Activated CD4-positive, alpha-beta T cell treated with anti-CD3 and anti-CD28 coated beads, Interleukin-2, Interleukin-6, amounts not matched to agents 100 ng/mL and 50 ng/mL, durations not matched to agents 16 hours and 8 hours (primary cell): Measurements from ENCODE around the gene NKAIN4.
A peak's percentile ranks its signal among the peaks of the same experiment; 100 is the strongest.

Experiments
- DNase-seq: peaks from one replicate; pipeline ENCODE4 v3.0.0-alpha.2; 2020

The NKAIN4 gene

DNA sequence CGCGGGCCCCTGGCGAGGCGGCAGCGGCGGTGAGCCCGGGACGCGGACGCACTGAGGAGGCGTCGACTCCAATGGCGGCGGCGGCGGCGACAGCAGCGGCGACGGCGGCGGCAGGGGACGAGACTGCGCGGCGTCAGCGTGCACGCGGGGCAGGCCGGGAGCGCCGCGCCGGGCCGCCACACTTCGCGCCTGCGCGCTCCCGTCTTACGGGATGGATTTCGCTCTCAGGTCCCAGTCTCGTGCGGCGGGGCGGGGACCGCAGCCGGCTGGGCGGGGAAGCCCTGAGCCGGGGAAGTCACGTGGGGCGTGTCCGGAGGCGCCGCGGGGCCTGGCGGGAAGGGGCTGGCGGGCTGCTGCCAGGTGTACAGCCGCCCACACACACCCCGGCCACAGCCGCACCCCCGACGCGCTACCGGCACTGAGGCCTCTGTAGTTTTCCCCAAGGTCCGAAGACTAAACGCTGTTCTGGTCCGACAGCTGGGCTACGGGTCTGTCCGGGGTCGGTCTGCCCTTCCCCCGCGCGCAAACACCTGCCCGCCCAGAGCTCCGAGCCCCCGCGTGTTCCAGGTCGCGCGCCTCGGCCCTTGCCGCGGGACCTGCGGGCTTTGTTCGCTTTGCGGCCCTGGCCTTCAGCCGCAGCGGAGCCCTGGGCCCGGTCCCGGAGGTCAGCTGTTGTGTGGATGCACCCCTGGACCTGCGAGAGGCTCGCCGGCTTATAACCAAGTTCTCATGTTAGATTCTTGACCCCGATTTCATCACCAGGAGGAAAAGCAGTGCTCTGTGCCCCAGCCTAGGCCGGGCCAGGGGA, 38.0 kb downstream of the NKAIN4 start, which contains the start of gene YTHDF1:
TSS of gene YTHDF1 (minus strand) at position 91 of the 808 bp plus-strand sequence. CDS start 239 bp downstream, outside the sequence.
- DNase-seq: peak; percentile 98

DNA sequence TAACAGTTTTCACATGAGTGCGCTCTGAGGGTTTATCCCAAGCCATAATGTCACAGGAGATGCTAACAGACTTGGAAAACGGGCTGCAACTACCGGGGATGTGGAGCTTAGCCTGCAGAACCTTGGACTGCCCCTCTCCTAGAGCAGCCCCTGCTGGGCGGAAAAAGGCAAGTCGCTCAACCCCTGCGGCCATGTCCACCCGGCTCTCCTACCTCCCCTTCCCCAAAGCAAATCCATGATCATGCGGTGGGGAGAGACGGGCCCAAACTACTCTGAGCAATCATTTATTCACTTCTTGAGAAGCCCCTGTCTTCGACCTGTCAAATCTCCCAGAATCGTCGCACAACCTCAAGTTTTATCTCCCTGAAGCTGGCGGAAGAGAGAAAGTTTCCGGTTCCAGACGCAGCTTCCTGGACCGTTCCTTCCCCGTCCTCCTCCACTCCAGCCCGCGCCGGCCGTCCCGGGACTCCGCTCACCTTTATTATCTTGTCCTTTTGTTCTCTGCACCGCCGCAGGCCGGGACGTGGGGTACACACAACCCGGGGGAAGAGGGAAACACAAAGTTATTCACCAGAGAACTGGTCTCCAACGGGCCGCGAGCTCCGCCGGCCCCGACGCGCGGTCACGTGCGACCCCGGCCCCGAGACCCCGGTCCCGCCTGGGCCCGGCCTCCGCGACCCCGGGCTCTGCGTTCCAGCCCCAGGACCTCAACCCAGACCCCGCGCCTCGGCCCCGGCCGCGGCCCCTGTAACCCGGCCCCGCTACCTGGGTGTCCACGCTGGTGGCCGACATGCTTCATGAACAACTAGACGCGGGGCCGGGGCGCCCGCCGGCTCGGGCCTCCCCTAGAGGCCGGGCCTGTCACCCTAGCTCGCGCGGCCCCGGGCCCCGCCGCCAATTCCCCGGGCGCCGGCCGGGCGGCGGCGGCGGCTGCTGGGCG, 38.9 kb downstream of the NKAIN4 start:
- DNase-seq: peak; percentile 31

DNA sequence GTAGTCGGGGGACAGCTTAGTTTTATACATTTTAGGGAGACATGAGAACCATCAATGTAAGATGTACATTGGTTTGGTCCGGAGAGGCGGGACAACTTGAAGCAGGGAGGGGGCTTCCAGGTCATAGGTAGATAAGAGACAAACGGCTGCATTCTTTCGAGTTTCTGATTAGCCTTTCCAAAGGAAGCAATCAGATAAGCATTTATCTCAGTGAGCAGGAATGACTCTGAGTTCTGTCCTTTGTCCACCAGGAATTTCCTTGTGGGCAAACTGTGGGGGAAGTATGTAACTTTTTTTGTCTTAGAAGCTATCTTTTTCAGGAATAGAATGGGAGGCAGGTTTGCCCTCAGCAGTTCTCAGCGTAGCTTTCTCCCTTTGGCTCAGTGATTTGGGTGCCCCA, 39.7 kb downstream of the NKAIN4 start:
- DNase-seq: no peak

DNA sequence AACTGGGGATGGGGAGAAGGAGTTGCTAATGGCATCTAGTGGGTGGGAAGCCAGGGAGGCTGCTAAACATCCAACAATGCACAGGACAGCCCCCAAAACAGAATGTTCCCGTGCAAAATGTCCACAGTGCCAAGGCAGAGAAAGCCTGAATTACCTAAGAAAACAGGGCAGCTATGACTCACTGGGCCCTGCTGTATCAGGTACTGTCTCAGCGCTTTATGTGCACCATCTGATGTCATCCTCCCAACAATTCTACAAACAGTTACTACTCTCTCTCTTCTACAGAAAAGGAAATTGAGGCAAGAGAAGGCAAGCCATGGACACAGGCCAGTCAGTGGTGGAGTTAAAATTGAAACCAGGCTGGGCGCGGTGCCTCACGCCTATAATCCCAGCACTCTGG, 41.5 kb downstream of the NKAIN4 start:
- DNase-seq: no peak

DNA sequence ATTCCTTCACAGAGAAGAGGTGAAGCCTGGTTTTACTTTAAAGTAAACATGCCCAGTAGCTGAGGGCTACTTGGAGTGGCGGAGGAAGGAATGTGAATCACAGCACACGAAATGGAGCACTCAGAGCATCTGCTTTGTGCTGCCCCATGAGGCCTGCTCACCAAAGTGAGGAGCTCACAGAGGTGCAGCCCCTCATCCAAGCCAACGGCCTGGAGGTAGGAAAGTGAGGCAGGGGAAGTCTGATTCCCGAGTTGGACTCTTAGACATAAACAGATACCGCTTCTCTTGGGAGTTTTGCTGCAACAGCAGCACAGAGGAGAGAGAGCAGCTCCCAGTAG, 41.9 kb downstream of the NKAIN4 start:
- no peak for DNase-seq

DNA sequence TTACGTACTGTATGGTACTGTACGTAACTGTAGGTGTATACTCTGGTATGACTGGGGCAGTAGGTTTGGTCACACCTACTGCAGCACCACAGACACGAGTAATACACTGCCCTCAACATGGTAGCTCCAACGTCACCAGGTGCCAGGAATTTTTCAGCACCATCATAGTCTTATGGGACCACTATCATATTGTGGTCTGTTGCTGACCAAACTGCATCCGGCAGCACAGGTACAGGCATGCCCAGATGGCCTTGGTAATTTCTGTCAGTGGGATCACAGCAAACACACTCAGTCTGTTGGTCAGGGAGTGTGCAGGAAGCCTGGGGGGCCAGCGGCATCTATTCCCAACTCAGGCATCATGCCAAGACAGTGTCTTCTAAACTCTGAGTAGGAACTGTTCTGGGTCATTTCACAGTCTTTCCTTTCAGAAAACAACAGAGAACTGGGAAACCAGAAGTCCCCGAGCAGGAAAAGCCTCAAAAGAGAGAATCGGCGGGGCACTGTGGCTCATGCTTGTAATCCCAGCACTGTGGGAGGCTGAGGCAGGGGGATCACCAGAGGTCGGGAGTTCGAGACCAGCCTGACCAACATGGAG, 44.2 kb downstream of the NKAIN4 start:
- no peak for DNase-seq

DNA sequence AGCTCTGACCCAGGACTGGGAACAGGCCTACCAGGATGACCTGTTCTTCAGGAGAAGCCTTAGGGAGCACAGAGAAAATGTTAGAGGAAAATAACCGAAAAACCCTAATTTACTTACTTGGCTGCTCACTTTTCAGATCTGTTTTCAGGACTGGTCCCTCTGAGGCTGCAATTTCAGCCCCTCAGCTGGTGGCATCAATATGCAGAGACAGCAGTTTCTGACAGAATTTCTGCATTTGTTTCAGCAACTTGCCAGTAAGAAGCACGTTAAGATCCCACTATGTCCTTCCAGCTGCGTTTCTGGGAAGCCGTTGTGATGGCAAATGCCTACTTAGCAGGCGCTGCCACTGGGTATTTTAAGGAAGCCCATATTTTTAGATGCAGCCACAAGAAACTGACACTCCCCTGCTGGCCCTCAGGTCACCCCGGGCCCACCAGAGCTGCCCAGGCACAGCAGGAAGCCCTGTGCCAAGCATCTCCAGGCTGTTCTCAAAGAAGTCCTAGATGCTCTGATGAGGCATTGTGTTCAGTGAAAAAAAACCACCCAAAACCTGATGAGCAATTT, 45.8 kb downstream of the NKAIN4 start:
- no peak for DNase-seq

DNA sequence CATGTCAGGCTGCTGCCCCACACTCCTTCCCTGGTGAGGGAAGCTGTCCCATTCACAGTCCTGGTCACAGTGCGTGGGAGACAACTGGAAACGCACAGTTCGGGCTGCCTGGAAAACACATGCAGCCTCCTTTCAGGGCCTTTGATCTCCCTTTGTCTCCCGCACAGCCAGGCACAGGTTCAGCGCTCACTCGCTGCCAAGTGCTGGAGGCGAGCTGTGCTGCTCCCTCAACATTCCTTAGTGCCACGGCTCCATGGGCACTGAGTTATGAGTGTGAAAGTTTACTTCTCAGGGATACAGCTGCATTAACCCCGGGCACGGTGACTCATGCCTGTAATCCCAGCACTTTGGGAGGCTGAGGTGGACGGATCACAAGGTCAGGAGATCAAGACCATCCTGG, 47.4 kb downstream of the NKAIN4 start:
- DNase-seq: no peak

DNA sequence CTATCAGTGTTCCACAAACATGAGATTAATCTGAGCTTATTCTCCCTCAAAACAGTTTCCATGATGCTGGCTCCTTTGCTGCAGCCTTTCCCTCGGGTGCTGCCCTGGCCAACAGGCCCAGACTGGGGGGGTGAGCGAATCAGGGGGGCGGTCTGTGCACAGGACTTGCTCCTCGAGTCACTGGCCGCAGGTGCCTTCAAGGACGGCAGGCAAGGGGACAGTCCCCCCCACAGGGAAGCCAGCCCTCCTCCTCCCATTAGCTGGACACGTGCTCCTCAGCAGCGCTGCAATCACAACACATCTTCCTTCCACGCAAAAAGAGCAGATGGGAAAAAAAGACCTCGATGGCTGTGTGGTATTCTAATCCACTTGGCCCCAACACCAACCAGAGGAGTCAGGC, 48.4 kb downstream of the NKAIN4 start:
- DNase-seq: no peak

DNA sequence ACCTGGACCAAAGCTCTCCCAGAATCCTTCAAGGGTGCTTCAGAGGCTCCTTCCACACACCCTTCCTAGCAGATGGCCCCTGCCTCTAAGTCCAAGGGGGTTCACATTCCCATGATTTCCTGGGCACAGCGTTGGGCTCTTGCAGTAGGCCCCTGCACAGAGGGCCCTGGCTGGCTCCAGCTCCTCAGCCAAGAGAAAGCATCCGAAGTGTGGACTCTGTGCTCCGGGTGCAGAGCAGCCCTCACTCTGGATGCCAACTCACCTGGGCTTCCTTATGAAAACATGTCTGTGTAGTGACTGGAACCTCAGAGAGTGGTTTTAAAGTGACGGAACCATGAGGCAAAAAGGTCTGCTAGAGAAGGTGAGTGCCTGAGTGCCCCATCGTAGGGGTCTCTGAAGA, 49.9 kb downstream of the NKAIN4 start:
- DNase-seq: no peak

DNA sequence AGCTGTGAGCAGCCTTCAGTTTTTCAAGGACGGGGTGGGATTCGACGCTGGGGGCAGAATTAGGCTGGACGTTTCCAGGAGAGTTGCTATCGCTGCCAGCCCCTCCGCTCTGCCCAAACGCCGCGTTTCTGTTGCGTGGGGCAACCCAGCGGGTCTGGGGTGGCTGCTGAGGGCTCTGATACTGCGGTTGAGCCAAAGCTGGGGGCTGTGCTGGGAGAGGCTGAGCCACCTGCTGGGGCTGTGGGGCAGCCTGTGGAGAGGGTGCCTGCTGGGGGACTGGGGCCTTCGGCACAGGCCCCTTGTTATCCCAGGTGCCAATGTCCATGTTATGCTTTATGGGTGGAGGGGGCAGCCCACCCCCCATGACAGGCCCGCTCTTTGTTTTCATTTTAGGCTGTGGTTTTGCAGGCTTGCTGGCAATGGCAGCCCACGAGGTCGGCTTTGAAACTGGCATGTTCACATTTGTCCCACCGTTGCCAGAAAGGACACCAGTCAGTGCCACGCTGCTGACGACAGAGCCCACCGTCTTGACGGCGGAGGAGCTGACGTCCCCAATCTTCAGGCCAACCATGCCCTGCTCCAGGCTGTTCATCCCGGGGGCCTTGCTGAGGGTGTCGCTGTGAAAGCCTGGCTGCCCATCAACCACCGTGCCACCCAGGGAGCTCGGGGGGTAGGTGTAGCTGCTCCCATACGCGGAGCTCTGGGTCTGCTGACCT, 51.3 kb downstream of the NKAIN4 start:
- DNase-seq: no peak

DNA sequence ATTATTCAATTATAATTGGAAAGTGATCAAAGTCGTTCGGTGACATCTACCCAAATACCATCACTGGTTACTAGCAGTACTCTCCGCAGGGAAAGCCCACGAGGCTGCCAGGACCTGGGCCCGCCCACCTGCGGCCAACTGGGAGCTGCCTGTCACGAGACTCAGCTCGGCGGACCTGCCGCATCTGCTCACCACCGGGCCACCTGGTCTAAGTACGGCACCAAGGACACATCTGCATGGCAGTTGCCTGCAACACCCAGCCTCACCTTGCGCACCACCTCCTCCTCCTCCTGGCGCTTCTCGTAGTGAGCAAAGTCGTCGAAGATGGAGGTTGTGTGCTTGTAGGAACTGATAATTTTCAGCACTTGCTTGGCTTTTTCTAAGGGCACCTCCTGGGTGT, 52.2 kb downstream of the NKAIN4 start:
- DNase-seq: no peak

DNA sequence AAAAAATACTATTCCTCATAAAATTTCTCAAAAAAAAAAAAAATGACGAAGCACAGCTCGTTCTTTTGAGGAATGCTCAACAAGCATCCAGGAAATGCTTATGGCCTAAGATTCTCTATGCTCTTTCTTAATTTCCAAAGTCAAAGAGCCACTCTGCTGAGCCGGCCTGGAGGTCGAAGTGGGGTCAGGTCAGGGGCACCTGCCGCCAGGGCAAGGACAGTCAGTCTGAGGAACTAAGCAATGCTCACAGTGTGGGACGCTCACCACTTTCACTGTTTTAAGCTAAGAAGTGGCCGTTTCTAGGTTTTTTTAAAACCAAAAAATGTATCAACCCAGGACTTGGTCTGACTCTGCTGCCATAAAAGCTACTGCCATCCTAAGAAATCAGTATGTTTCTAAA, 55.7 kb downstream of the NKAIN4 start:
- no peak for DNase-seq

DNA sequence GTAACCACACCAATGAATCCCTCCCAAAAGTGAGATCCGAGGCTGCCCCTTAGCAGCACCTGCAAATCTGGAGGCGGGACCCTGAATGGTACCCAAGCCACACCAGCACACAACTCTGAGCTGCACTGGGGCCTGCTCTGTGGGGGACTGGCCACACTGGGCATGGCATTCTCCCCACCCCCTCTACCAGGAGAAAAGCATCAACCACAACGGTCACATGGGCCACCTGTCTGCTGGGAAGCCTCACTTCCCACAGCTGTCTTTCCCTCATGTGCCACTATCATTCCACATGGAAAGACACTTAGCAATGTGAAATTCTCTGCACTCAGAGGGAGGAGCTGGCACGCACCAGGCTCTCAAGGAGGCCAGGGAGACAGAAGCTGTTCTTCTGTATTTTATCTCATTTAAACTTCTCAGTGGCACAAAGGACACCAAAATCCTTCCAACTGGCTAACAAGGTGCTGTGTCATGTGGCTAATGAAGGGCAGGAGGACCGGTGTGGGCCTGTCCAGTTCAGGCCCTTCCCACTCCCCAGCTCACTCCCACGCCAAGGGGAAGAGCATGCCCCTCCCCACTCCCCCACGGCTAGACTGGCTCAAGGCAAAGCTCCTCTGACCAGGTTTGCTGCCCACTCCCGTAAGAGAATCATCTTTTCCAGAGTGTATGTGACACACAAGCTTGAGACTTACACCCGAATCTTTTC, 57.3 kb downstream of the NKAIN4 start:
- no peak for DNase-seq

DNA sequence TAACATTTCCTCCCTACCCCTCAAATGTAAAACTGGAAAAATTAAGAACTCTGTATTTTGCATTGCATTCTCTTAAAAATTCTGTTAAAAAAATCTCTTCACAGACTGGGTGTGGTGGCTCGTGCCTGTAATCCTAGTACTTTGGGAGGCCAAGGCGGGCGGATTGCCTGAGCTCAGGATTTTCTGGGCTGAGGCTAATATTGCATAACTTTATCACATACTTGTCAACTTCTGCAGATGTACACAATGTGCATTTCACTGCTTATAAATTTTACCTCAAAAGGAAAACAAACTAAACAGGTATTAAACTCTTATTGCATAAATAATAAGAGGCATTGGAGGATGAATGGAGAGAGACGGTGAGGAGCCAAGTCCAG, 59.5 kb downstream of the NKAIN4 start:
- no peak for DNase-seq

DNA sequence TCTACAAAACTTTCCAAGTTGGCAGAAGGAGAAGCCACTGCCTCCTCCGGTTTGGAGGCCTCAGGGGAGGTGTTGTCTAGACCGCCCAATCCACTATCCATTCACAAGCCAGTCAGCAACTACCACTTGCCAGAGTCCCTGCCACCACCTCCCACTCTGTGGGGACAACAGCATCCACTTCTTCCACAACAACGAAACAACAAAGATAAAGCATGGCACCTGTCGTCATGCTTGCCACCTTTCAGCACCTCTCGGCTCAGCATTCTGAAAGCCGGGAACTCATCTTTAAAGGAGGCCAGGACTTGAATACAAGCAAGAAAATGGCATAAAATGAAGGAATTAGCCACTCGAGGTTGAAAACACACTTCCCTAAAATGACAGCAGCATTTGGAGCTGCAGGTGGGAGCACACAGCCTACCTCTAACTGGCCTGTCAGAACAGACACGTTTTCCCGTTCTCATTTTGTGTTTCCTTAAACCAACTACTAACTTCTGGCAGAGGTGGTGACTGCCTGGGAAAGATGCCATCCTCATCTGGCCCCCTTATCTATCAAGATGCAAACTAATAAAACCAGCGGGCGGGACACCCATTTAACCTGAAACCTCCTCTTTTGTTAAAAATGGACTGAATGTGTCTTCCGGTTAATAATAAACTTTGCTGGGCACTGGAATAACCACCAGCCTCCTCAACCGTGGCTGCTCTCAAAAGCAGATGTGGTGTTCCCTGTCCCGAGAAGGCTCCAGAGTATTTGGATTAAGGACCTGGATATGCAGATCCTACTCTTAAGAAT, 60.1 kb downstream of the NKAIN4 start:
- DNase-seq: no peak

DNA sequence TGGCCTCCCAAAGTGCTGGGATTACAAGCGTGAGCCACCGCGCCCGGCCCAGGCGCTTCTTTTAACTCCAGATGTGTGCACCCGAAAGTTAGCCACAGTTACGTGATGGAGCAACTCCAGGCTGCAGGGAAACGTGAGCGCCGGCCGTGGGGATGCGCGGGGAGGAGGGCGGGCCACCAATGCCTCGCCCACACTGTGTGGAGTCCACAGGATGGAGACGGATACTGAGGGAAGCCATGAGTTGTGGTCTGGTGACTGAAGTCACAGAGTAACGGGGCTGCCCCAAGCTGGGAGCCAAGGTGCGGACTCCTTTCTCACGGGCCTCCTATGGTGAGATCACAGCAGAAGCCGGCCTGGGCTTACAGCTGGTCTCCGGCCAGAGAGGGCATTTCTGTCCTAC, 61.5 kb downstream of the NKAIN4 start:
- no peak for DNase-seq

DNA sequence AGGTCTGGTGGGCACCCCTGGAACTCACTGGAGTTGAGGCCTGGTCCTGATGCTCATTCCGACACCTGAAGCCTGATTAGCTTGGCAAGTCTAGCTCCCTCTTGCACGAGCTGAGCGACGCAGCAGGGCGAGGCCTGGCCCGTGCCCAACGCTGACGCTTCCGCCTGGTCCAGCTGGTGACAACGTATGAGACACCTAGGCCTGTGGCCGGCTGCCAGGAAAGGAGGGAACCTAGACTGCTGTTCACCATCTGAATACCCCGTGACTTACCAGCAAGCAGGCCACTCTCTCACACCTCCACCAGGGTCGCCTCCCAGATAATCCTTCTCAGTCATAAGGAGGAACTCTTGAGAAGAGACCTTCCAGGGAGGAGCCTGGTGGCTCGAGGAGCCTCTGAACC, 62.9 kb downstream of the NKAIN4 start:
- no peak for DNase-seq

DNA sequence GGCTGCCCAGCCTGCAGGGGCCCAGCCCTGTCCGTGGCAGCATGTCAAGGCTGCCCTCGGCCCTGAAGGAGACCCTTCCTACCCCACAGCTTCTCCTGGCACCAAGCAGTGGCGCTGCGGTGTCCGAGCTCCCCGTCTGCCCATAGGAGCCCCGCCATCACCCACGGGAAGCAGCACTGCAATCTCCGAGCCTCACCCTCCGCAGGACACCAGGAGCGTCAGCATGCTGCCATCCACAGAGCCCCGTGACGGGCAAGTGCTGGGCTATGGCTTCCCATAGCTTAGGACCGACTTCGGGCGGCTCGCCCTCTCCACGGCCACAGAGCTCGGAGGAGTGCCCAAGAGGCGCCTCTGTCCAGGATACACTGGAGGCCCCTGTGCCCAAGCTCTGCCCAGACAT, 63.4 kb downstream of the NKAIN4 start:
- DNase-seq: no peak
